Sigmoid colon (tissue), 4 donors: ENCODE measurements around the gene B3GNT5.

Source experiments
- POLR2A ChIP-seq, 2 donors: fragments of 450-650 bp; IDR thresholded peaks; one replicate each; pipeline ENCODE4 v1.6.1; 2016; ENCODE audit warnings: antibody characterized with exemption in 2 of 2, mild to moderate bottlenecking in 2 of 2, moderate library complexity in 2 of 2
- POLR2AphosphoS5 ChIP-seq, 4 donors: sonication (generic); formaldehyde crosslinking; IDR thresholded peaks; one replicate each; pipeline ENCODE4 v1.6.1; 2017; ENCODE audit warnings: antibody characterized with exemption in 4 of 4
- TF ChIP-seq, protein P1 (sequence below), 4 experiments: fragments of 450-650 bp in 3 of 4; fragments of 200-600 bp in 1 of 4; IDR thresholded peaks; one replicate each; pipeline ENCODE4 v1.5.1; 2016 to 2019; ENCODE audit warnings: antibody characterized with exemption in 4 of 4, mild to moderate bottlenecking in 3 of 4, moderate library complexity in 2 of 4

DNA sequence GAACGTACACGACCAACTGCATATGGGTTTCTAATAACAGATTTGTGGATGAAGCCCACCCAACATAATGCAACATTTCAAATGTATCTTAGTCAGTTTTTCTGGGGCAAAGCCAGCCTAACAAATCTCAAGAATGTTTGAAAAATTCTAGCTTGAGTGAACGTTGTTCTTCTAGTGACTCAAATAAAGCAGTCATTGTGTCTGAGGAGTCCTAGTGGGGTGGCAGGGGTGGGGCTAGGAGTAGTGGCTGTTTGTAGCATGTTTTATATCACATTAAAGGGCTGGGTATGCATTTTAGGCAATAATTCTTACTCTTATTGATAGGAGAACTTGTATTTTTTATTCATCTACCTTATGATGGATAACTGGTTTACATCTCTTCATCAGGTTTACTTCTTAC lies 6.0 kb downstream of the B3GNT5 start:
- no peak for TF ChIP-seq POLR2A (IDR thresholded peaks at IDR 0.05)
- TF ChIP-seq, protein P1, sequence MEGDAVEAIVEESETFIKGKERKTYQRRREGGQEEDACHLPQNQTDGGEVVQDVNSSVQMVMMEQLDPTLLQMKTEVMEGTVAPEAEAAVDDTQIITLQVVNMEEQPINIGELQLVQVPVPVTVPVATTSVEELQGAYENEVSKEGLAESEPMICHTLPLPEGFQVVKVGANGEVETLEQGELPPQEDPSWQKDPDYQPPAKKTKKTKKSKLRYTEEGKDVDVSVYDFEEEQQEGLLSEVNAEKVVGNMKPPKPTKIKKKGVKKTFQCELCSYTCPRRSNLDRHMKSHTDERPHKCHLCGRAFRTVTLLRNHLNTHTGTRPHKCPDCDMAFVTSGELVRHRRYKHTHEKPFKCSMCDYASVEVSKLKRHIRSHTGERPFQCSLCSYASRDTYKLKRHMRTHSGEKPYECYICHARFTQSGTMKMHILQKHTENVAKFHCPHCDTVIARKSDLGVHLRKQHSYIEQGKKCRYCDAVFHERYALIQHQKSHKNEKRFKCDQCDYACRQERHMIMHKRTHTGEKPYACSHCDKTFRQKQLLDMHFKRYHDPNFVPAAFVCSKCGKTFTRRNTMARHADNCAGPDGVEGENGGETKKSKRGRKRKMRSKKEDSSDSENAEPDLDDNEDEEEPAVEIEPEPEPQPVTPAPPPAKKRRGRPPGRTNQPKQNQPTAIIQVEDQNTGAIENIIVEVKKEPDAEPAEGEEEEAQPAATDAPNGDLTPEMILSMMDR (IDR thresholded peaks at IDR 0.05): no peak
- TF ChIP-seq POLR2AphosphoS5 (IDR thresholded peaks at IDR 0.05): no peak
